Measurements from ENCODE around the gene KRTAP5-3. TPM values are rescaled to one million over a fixed set of nuclear protein-coding genes. Genes with fewer than 3 reads are reported as not detected.
"Not testable (repeated sequence)": the region's sequence is repeated elsewhere in the genome, so short reads cannot be mapped to it uniquely, and the experiment has no call there.

The KRTAP5-3 gene
- total RNA-seq, 4 donors from 2014 or later = not detected

DNA sequence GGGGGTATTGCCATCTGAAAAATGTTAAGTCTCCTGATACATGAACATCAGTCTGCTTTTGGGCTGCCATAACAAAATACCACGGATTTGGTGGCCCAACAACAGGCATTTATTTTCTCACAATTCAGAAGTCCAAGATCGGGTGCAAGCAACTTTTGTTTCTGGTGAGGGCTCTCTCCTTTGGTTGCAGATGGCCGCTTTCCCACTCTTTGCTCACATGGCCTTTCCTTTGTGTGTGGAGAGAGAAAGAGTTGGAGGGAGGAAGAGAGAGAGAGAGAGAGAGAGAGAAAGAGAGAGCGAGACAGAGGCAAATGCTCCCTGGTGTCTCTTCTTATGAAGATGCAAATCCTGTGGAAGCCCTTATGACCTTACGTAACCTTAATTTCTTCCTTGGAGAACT lies 7.6 kb downstream of the KRTAP5-3 start:
- TF ChIP-seq CTCF (IDR thresholded peaks at IDR 0.05) (no peak), EP300 (IDR thresholded peaks at IDR 0.05) (no peak), POLR2A (IDR thresholded peaks at IDR 0.05) (no peak)
- Histone ChIP-seq H3K4me1 (no peaks in the 10 kb centered on the region), H3K36me3 (no peaks in the 10 kb centered on the region), H3K27ac (no peak overlapping the region), H3K4me3 (no peak overlapping the region), H3K9me3 (no peaks in the 10 kb centered on the region), H3K27me3 (peaks cover 0 to 13% of the 10 kb centered on the region in 2 donors)
- WGBS, 2 donors = 67 to 68% methylated on average over 5 of the region's 5 CpGs
- DNase-seq (ENCODE audit: low spot score in 2 of 2) = no peak

GRCh38 chr11:1598816-1599215 lies 9.4 kb downstream of the KRTAP5-3 start:
- Histone ChIP-seq H3K4me3 (no peak overlapping the region), H3K9me3 (no peaks in the 10 kb centered on the region), H3K4me1 (no peaks in the 10 kb centered on the region), H3K27ac (no peak overlapping the region), H3K36me3 (no peaks in the 10 kb centered on the region), H3K27me3 (peaks cover 0 to 15% of the 10 kb centered on the region in 2 donors)
- DNase-seq (ENCODE audit: low spot score in 2 of 2) = no peak
- no peak for TF ChIP-seq EP300 (IDR thresholded peaks at IDR 0.05)
- no peak for TF ChIP-seq POLR2A (IDR thresholded peaks at IDR 0.05)
- TF ChIP-seq CTCF (IDR thresholded peaks at IDR 0.05) = no peak
- WGBS, 2 donors = 59 to 68% methylated on average over 5 to 6 of the region's 6 CpGs

DNA sequence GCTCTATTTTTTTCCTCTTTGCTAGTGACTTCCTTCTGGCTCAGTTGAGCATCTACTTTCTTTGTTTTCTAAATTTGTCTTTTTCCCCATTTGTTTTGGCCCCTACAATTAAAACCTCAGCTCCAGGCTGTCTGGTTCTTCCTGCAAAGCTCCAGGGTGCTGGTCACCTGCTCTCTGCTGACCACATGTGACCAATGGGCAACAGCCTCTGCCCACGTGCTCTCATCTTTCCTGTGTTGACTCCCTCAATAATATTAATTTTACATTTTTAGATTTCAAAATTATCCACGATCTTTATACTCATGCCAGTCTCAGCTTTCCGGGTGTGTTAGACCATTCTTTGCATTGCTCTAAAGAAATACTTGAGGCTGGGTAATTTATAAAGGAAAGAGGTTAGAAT lies 9.9 kb downstream of the KRTAP5-3 start:
- not testable (repeated sequence) for H3K36me3 ChIP-seq; H3K9me3 ChIP-seq; DNase-seq (ENCODE audit: low spot score in 2 of 2); H3K4me1 ChIP-seq; H3K27ac ChIP-seq; H3K4me3 ChIP-seq
- H3K27me3 ChIP-seq = peaks cover 0 to 19% of the 10 kb centered on the region in 2 donors
- 79 to 90% methylated on average over 3 of the region's 3 CpGs for WGBS, 2 donors

DNA sequence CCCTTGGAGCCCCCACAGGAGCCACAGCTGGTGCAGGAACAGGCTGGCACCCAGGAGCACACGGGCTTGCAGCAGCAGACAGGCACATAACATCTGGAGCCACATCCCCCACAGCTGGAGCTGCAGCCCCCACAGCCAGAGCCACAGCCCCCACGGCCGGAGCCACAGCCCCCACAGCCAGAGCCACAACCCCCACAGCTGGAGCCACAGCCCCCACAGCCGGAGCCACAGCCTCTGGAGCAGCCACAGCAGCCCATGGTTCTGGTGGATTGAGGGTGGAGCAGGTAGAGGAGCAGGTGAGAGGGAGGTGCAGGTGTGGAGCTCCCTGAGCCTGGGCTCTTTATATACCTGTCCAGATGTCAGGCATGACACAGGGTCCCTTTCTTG lies 10.3 kb downstream of the KRTAP5-3 start, which contains the start of gene KRTAP5-2:
Gene KRTAP5-2, minus strand, starts transcription at position 301 of the 387 bp plus-strand sequence. Its CDS starts 44 bp downstream, at position 257.
- no peaks in the 10 kb centered on the region for H3K9me3 ChIP-seq
- no peak for TF ChIP-seq EP300 (IDR thresholded peaks at IDR 0.05)
- no peak for TF ChIP-seq POLR2A (IDR thresholded peaks at IDR 0.05)
- TF ChIP-seq CTCF (IDR thresholded peaks at IDR 0.05) = no peak
- H3K27ac ChIP-seq = no peak within 1 kb of the TSS
- no peaks in the 10 kb centered on the region for H3K4me1 ChIP-seq
- WGBS, 2 donors = 70% methylated on average over 1 of the region's 4 CpGs; no CpG with 5 or more reads in 1 of the 2 donors
- DNase-seq (ENCODE audit: low spot score in 2 of 2) = no peak
- H3K4me3 ChIP-seq = no peak within 1 kb of the TSS
- H3K36me3 ChIP-seq = no peaks in the 10 kb centered on the region
- peaks cover 0 to 22% of the 10 kb centered on the region in 2 donors for H3K27me3 ChIP-seq

- DNase-seq (ENCODE audit: low spot score in 2 of 2) = no peak
- Histone ChIP-seq H3K27ac (no peak overlapping the region), H3K4me1 (no peaks in the 10 kb centered on the region), H3K9me3 (no peaks in the 10 kb centered on the region), H3K27me3 (peaks cover 0 to 25% of the 10 kb centered on the region in 2 donors), H3K4me3 (no peak overlapping the region), H3K36me3 (no peaks in the 10 kb centered on the region)
- TF ChIP-seq POLR2A (IDR thresholded peaks at IDR 0.05) (no peak), CTCF (IDR thresholded peaks at IDR 0.05) (no peak), EP300 (IDR thresholded peaks at IDR 0.05) (no peak)
- WGBS, 2 donors = 82 to 86% methylated on average over 10 of the region's 10 CpGs
These were observed 10.8 kb downstream of the KRTAP5-3 start for GRCh38 chr11:1597331-1597993.

- 50 to 65% methylated on average over 18 to 19 of the region's 19 CpGs for WGBS, 2 donors
- H3K27me3 ChIP-seq = peaks cover 0 to 26% of the 10 kb centered on the region in 2 donors
- not testable (repeated sequence) for H3K9me3 ChIP-seq
These were observed 11.6 kb downstream of the KRTAP5-3 start for GRCh38 chr11:1596576-1597121.

GRCh38 chr11:1595994-1596575 lies 12.2 kb downstream of the KRTAP5-3 start:
- 50 to 52% methylated on average over 11 of the region's 11 CpGs for WGBS, 2 donors

More at GRCh38 chr11:1596576-1597121, 11.6 kb downstream of the KRTAP5-3 start:
- not testable (repeated sequence) for H3K4me3 ChIP-seq; H3K4me1 ChIP-seq; H3K36me3 ChIP-seq; H3K27ac ChIP-seq; DNase-seq (ENCODE audit: low spot score in 2 of 2)

More at GRCh38 chr11:1595994-1596575, 12.2 kb downstream of the KRTAP5-3 start:
- H3K4me1 ChIP-seq; H3K9me3 ChIP-seq; H3K4me3 ChIP-seq; H3K36me3 ChIP-seq; DNase-seq (ENCODE audit: low spot score in 2 of 2); H3K27ac ChIP-seq: not testable (repeated sequence)
- peaks cover 0 to 26% of the 10 kb centered on the region in 2 donors for H3K27me3 ChIP-seq
